Transverse colon (tissue), 4 donors: ENCODE results near the gene LEPR. TPM values are rescaled to one million over a fixed set of nuclear protein-coding genes. Genes with fewer than 3 reads are reported as not detected.

Experiments
- DNase-seq: peaks from one replicate; pipeline ENCODE4 v3.0.0-alpha.2; 2019
- H3K27ac ChIP-seq, 4 donors: fragments of 200-600 bp; sonication (generic); 2 replicates each; pipeline ENCODE4 v1.5.1; 2016 to 2018; ENCODE audit warnings: inconsistent platforms in 4 of 4
- H3K27me3 ChIP-seq: fragments of 200-600 bp; sonication (generic); 2 replicates; pipeline ENCODE4 v1.5.1; 2017; ENCODE audit warnings: inconsistent platforms
- H3K36me3 ChIP-seq, 4 donors: fragments of 200-600 bp; sonication (generic); 2 replicates each; pipeline ENCODE4 v1.5.1; 2017 to 2019; ENCODE audit warnings: inconsistent platforms in 4 of 4
- H3K4me1 ChIP-seq, 4 donors: fragments of 200-600 bp; sonication (generic); 2 replicates each; pipeline ENCODE4 v1.5.1; 2017 to 2020; ENCODE audit warnings: inconsistent platforms in 4 of 4
- H3K4me3 ChIP-seq, 4 donors: fragments of 200-600 bp; sonication (generic); 1 replicate in 1 of 4; 2 replicates in 3 of 4; pipeline versions ENCODE4 v1.5.1 to v1.6.1; 2017 to 2019; ENCODE audit warnings: inconsistent platforms in 4 of 4
- H3K9me3 ChIP-seq, 2 donors: fragments of 200-600 bp; sonication (generic); 2 replicates each; pipeline ENCODE4 v1.5.1; 2017 to 2019; ENCODE audit warnings: inconsistent platforms in 2 of 2
- CTCF ChIP-seq, 5 experiments: fragments of 200-600 bp in 3 of 5; fragments of 450-650 bp in 2 of 5; sonication (generic) in 3 of 5; IDR thresholded peaks; 1 replicate in 2 of 5; 2 replicates in 3 of 5; pipeline ENCODE4 v1.5.1; 2016 to 2017; ENCODE audit warnings: antibody characterized with exemption in 5 of 5, inconsistent platforms in 3 of 5, mild to moderate bottlenecking in 2 of 5, moderate library complexity in 1 of 5
- EP300 ChIP-seq: sonication (generic); formaldehyde crosslinking; IDR thresholded peaks from one replicate; pipeline ENCODE4 v1.6.1; 2017; ENCODE audit warnings: antibody characterized with exemption, low read depth
- POLR2A ChIP-seq: fragments of 450-650 bp; IDR thresholded peaks from one replicate; pipeline ENCODE4 v1.6.1; 2016; ENCODE audit warnings: antibody characterized with exemption, mild to moderate bottlenecking, moderate library complexity
- POLR2AphosphoS5 ChIP-seq, 3 donors: sonication (generic); formaldehyde crosslinking; IDR thresholded peaks; one replicate each; pipeline ENCODE4 v1.6.1; 2016; ENCODE audit warnings: antibody characterized with exemption in 3 of 3
- WGBS, 2 donors: methylation state at CpG; one replicate each; pipeline ENCODE4 v1.1.5; 2018; ENCODE audit warnings: low coverage in 1 of 2; 5-methylcytosine and 5-hydroxymethylcytosine counted together
- in situ Hi-C, 4 donors: fragments of 200-750 bp; cut with MboI; loops; one replicate each; pipeline versions ENCODE4 v1.15.0 to v1.15.1; 2017; ENCODE audit warnings: low sequenced_read_pairs in 3 of 4, low pct_ligation_motif_present in 1 of 4, low pct_unique_long_range_greater_than_20kb in 1 of 4
- intact Hi-C: fragments of 100-400 bp; cut with DNase I; formaldehyde crosslinking; loops from one replicate; pipeline ENCODE4 v1.15.1; 2023; ENCODE audit warnings: low total_unique reads
- total RNA-seq, 4 donors: library from RNA; depleted of rRNA; stranded (reverse); fragments of >200 nt; gene quantifications; one replicate each; pipeline ENCODE4 v1.1.0, GENCODE V29; 2016

LEPR gene
- total RNA-seq, 4 donors from 2014 or later, result 0.37 to 8.4 (median 1.5) TPM

GRCh38 chr1:65425697-65426096, 5.2 kb downstream of the LEPR start:
- Histone ChIP-seq H3K36me3 (peaks cover 0 to 33% (median 14%) of the 10 kb centered on the region in 4 donors), H3K9me3 (no peaks in the 10 kb centered on the region), H3K27ac (no peak overlapping the region), H3K4me1 (peaks cover 8 to 25% (median 13%) of the 10 kb centered on the region in 4 donors), H3K27me3 (no peaks in the 10 kb centered on the region), H3K4me3 (no peak overlapping the region)
- in situ Hi-C loops, result loop anchor here in 2 of 4 donors (25.0 kb wide), 1 partner anchor 262 kb away; no protein-coding TSS in a partner anchor
- TF ChIP-seq CTCF (IDR thresholded peaks at IDR 0.05) (no peak), POLR2AphosphoS5 (IDR thresholded peaks at IDR 0.05) (no peak), POLR2A (no peak), EP300 (no peak)
- intact Hi-C loops, result no loop called here
- DNase-seq, result no peak
- 83 to 92% methylated on average over 1 to 3 of the region's 3 CpGs for WGBS, 2 donors

- Histone ChIP-seq H3K27ac (no peak overlapping the region), H3K9me3 (no peaks in the 10 kb centered on the region), H3K27me3 (no peaks in the 10 kb centered on the region), H3K4me3 (no peak overlapping the region), H3K36me3 (peaks cover 0 to 43% (median 14%) of the 10 kb centered on the region in 4 donors), H3K4me1 (peaks cover 0 to 7% (median 0%) of the 10 kb centered on the region in 4 donors)
- in situ Hi-C loops (loop anchor here in 2 of 4 donors (25.0 kb wide), 1 partner anchor 258 kb away; no protein-coding TSS in a partner anchor), intact Hi-C loops (no loop called here)
- TF ChIP-seq CTCF (IDR thresholded peaks at IDR 0.05) (no peak), POLR2AphosphoS5 (IDR thresholded peaks at IDR 0.05) (no peak), EP300 (no peak)
- WGBS, 2 donors, result 95 to 100% methylated on average over 2 of the region's 2 CpGs
- DNase-seq, result no peak
Measured at GRCh38 chr1:65429078-65429477, 8.6 kb downstream of the LEPR start.

- no peak for DNase-seq
- intact Hi-C loops (no loop called here), in situ Hi-C loops (loop anchor here in 3 of 4 donors (5.0 to 25.0 kb wide), 2 partner anchors 257 kb away; no protein-coding TSS in a partner anchor)
- 75 to 92% methylated on average over 5 to 7 of the region's 7 CpGs for WGBS, 2 donors
- no peaks in the 10 kb centered on the region for H3K9me3 ChIP-seq
- no peaks in the 10 kb centered on the region for H3K27me3 ChIP-seq
- TF ChIP-seq EP300 (no peak), POLR2A (no peak), POLR2AphosphoS5 (IDR thresholded peaks at IDR 0.05) (no peak), CTCF (IDR thresholded peaks at IDR 0.05) (no peak)
- H3K4me3 ChIP-seq, result no peak overlapping the region
- peak overlapping the region in 1 of 4 donors; percentile 10 for H3K27ac ChIP-seq
- peaks cover 0 to 45% (median 14%) of the 10 kb centered on the region in 4 donors for H3K36me3 ChIP-seq
- H3K4me1 ChIP-seq, result peaks cover 0 to 7% (median 0%) of the 10 kb centered on the region in 4 donors
Measured at GRCh38 chr1:65429806-65430205, 9.3 kb downstream of the LEPR start.

- TF ChIP-seq CTCF (IDR thresholded peaks at IDR 0.05), result peak; percentile 34 to 54 (median 53)
- no peak for TF ChIP-seq POLR2A
- TF ChIP-seq POLR2AphosphoS5 (IDR thresholded peaks at IDR 0.05), result no peak
- TF ChIP-seq EP300, result no peak
- peaks cover 0 to 7% (median 0%) of the 10 kb centered on the region in 4 donors for H3K4me1 ChIP-seq
- 0 to 49% methylated on average over 1 of the region's 1 CpG for WGBS, 2 donors
- no peak overlapping the region for H3K4me3 ChIP-seq
- intact Hi-C loops (no loop called here), in situ Hi-C loops (loop anchor here in 3 of 4 donors (5.0 to 25.0 kb wide), 2 partner anchors 256 kb away; no protein-coding TSS in a partner anchor)
- H3K9me3 ChIP-seq, result no peaks in the 10 kb centered on the region
- peaks cover 0 to 38% (median 10%) of the 10 kb centered on the region in 4 donors for H3K36me3 ChIP-seq
- DNase-seq, result no peak
- H3K27me3 ChIP-seq, result no peaks in the 10 kb centered on the region
- H3K27ac ChIP-seq, result no peak overlapping the region
Measured at GRCh38 chr1:65431111-65431705, 10.7 kb downstream of the LEPR start.
